Ishikawa (cell line): ENCODE data around the gene SIAE.

ENCODE experiments used
- CEBPB ChIP-seq: IDR thresholded peaks from 2 replicates; pipeline ENCODE4 v1.6.1; 2012
- CREB1 ChIP-seq: IDR thresholded peaks from 2 replicates; pipeline ENCODE4 v1.6.1; 2012; ENCODE audit warnings: low read depth
- EGR1 ChIP-seq: IDR thresholded peaks from 2 replicates; pipeline ENCODE4 v1.6.1; 2012
- EP300 ChIP-seq: IDR thresholded peaks from 2 replicates; pipeline ENCODE4 v1.6.1; 2012; ENCODE audit warnings: borderline replicate concordance
- FOXM1 ChIP-seq: IDR thresholded peaks from 2 replicates; pipeline ENCODE4 v1.6.1; 2012; ENCODE audit warnings: low read depth, borderline replicate concordance
- MAX ChIP-seq: IDR thresholded peaks from 2 replicates; pipeline ENCODE4 v1.6.1; 2012
- NFIC ChIP-seq: IDR thresholded peaks from 2 replicates; pipeline ENCODE4 v1.6.1; 2012
- RAD21 ChIP-seq: IDR thresholded peaks from 2 replicates; pipeline ENCODE4 v1.6.1; 2012; ENCODE audit warnings: low read depth
- REST ChIP-seq: IDR thresholded peaks from 2 replicates; pipeline ENCODE4 v1.6.1; 2012; ENCODE audit warnings: low read depth, mild to moderate bottlenecking
- TAF1 ChIP-seq: IDR thresholded peaks from 2 replicates; pipeline ENCODE4 v1.6.1; 2012; ENCODE audit warnings: low read depth, mild to moderate bottlenecking
- TCF12 ChIP-seq: IDR thresholded peaks from 2 replicates; pipeline ENCODE4 v1.6.1; 2012; ENCODE audit warnings: low read depth
- TEAD4 ChIP-seq: IDR thresholded peaks from 2 replicates; pipeline ENCODE4 v1.6.1; 2012
- USF1 ChIP-seq: IDR thresholded peaks from 2 replicates; pipeline ENCODE4 v1.6.1; 2012
- YY1 ChIP-seq: IDR thresholded peaks from 2 replicates; pipeline ENCODE4 v1.6.1; 2012; ENCODE audit warnings: low read depth
- ZBTB7A ChIP-seq: IDR thresholded peaks from 2 replicates; pipeline ENCODE4 v1.6.1; 2012; ENCODE audit warnings: low read depth

The SIAE gene

GRCh38 chr11:124661553-124661952 lies 12.0 kb downstream of the SIAE start:
- TF ChIP-seq EP300 (no peak), RAD21 (no peak), CEBPB (no peak), CREB1 (no peak), EGR1 (no peak), TAF1 (no peak), FOXM1 (no peak), ZBTB7A (no peak), TCF12 (no peak), NFIC (no peak; the same call in 1 of the 2 replicates), MAX (no peak), TEAD4 (no peak), USF1 (no peak), YY1 (no peak), REST (no peak)

- TF ChIP-seq CEBPB = no peak
- TF ChIP-seq TEAD4 = no peak
- no peak for TF ChIP-seq TAF1
- no peak for TF ChIP-seq ZBTB7A
- TF ChIP-seq EP300 = no peak
- no peak for TF ChIP-seq REST
- no peak for TF ChIP-seq NFIC
- TF ChIP-seq FOXM1 = no peak
- TF ChIP-seq RAD21 = no peak
Observed at GRCh38 chr11:124658986-124659385, 14.6 kb downstream of the SIAE start.

GRCh38 chr11:124658501-124658900 lies 15.0 kb downstream of the SIAE start:
- no peak for TF ChIP-seq REST
- TF ChIP-seq ZBTB7A = no peak
- no peak for TF ChIP-seq CREB1
- TF ChIP-seq NFIC = no peak
- no peak for TF ChIP-seq YY1
- TF ChIP-seq FOXM1 = no peak
- no peak for TF ChIP-seq USF1
- TF ChIP-seq TEAD4 = no peak
- no peak for TF ChIP-seq CEBPB
- no peak for TF ChIP-seq RAD21
- no peak for TF ChIP-seq EGR1
- TF ChIP-seq MAX = no peak
- no peak for TF ChIP-seq EP300
- TF ChIP-seq TCF12 = no peak
- no peak for TF ChIP-seq TAF1

- TF ChIP-seq TAF1 (no peak), CEBPB (no peak), USF1 (no peak), MAX (no peak), EP300 (no peak), CREB1 (no peak), YY1 (no peak), EGR1 (no peak), TEAD4 (no peak), FOXM1 (no peak)
Observed at GRCh38 chr11:124657904-124658303, 15.6 kb downstream of the SIAE start.
